Measurements from ENCODE around the gene ZNF677. TPM values are rescaled to one million over a fixed set of nuclear protein-coding genes. Genes with fewer than 3 reads are reported as not detected.

ZNF677 gene
- polyA plus RNA-seq, 3 donors from 2014 or later: 16.6 to 36.1 (median 30.6) TPM

Other genes with a start within 250 kb of the ZNF677 start
- gene ERVV-1, start 241.0 kb downstream of the ZNF677 start, polyA plus RNA-seq: not detected
- gene ERVV-2, start 210.1 kb downstream of the ZNF677 start, polyA plus RNA-seq: not detected
- gene ZNF160, start 151.5 kb downstream of the ZNF677 start, polyA plus RNA-seq: 10 to 100 TPM in 2 of 3 donors, 1 to 10 TPM in 1; 8.5 to 25.3 (median 13.9) TPM
- 1 to 10 TPM; 3.1 to 7.3 (median 6.0) TPM for gene ZNF415, start 122.0 kb downstream of the ZNF677 start, polyA plus RNA-seq
- gene ZNF347, start 95.8 kb downstream of the ZNF677 start, polyA plus RNA-seq: 1 to 10 TPM; 2.1 to 9.2 (median 3.2) TPM
- 10 to 100 TPM in 2 of 3 donors, 1 to 10 TPM in 1; 7.6 to 12.8 (median 11.2) TPM for gene ZNF665, start 61.5 kb downstream of the ZNF677 start, polyA plus RNA-seq
- not detected for gene VN1R2, start 3.4 kb upstream of the ZNF677 start, polyA plus RNA-seq
- not detected for gene VN1R4, start 12.8 kb upstream of the ZNF677 start, polyA plus RNA-seq
- 1 to 10 TPM; 3.1 to 8.8 (median 6.4) TPM for gene ZNF845, start 78.9 kb upstream of the ZNF677 start, polyA plus RNA-seq
- 10 to 100 TPM in 1 of 3 donors, 1 to 10 TPM in 1, not detected in 1; 4.8 to 10.9 TPM for gene ZNF525, start 110.8 kb upstream of the ZNF677 start, polyA plus RNA-seq
- gene ZNF765, start 140.3 kb upstream of the ZNF677 start, polyA plus RNA-seq: 10 to 100 TPM in 1 of 3 donors, 1 to 10 TPM in 2; 5.2 to 13.0 (median 8.7) TPM
- gene ZNF761, start 177.1 kb upstream of the ZNF677 start, polyA plus RNA-seq: 1 to 10 TPM; 4.4 to 8.9 (median 6.9) TPM
- gene ZNF813, start 212.9 kb upstream of the ZNF677 start, polyA plus RNA-seq: 1 to 10 TPM; 1.6 to 6.1 (median 2.7) TPM